ENCODE results near the gene ATXN10.
A peak's percentile ranks its signal among the peaks of the same experiment; 100 is the strongest.

Gene ATXN10

GRCh38 chr22:45832180-45832579 lies 160.5 kb downstream of the ATXN10 start:
- H3K4me3 ChIP-seq (ENCODE audit: low read length): no peak overlapping the region
- DNase-seq (ENCODE audit: low read depth): no peak
- TF ChIP-seq, protein P1, sequence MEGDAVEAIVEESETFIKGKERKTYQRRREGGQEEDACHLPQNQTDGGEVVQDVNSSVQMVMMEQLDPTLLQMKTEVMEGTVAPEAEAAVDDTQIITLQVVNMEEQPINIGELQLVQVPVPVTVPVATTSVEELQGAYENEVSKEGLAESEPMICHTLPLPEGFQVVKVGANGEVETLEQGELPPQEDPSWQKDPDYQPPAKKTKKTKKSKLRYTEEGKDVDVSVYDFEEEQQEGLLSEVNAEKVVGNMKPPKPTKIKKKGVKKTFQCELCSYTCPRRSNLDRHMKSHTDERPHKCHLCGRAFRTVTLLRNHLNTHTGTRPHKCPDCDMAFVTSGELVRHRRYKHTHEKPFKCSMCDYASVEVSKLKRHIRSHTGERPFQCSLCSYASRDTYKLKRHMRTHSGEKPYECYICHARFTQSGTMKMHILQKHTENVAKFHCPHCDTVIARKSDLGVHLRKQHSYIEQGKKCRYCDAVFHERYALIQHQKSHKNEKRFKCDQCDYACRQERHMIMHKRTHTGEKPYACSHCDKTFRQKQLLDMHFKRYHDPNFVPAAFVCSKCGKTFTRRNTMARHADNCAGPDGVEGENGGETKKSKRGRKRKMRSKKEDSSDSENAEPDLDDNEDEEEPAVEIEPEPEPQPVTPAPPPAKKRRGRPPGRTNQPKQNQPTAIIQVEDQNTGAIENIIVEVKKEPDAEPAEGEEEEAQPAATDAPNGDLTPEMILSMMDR (conservative IDR thresholded peaks at IDR 0.05; ENCODE audit: low read depth, low read length): peak; percentile 4

- H3K4me3 ChIP-seq (ENCODE audit: low read length): no peak overlapping the region
- DNase-seq (ENCODE audit: low read depth): no peak
- TF ChIP-seq, protein P1 (conservative IDR thresholded peaks at IDR 0.05; ENCODE audit: low read depth, low read length): no peak
Observed at GRCh38 chr22:45832959-45833580, 161.4 kb downstream of the ATXN10 start.

DNA sequence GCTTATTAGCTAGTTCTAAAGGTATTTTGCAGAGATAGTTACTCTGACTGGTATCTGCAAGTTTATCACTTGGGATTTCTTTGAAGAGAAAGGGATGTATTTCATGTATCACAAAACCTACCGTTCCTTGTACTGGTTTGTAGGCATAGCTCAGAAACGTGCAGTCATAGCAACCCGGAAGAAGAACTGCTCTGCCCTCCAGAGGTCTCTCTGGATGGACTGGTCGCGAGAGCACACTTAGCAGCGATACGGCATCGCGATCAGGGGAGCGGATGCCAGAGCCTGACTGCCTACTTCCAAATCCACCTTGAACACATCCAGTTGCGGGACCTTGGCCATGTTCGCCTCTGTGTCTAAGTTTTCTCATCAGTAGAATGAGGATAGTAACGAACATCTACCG lies 162.0 kb downstream of the ATXN10 start:
- TF ChIP-seq, protein P1 (conservative IDR thresholded peaks at IDR 0.05; ENCODE audit: low read depth, low read length): no peak
- no peak for DNase-seq (ENCODE audit: low read depth)
- H3K4me3 ChIP-seq (ENCODE audit: low read length): no peak overlapping the region

- no peak for DNase-seq (ENCODE audit: low read depth)
- H3K4me3 ChIP-seq (ENCODE audit: low read length): no peak overlapping the region
- TF ChIP-seq, protein P1 (conservative IDR thresholded peaks at IDR 0.05; ENCODE audit: low read depth, low read length): no peak
Observed at GRCh38 chr22:45834241-45834640, 162.6 kb downstream of the ATXN10 start.

- H3K4me3 ChIP-seq (ENCODE audit: low read length): no peak overlapping the region
- no peak for DNase-seq (ENCODE audit: low read depth)
- TF ChIP-seq, protein P1 (conservative IDR thresholded peaks at IDR 0.05; ENCODE audit: low read depth, low read length): no peak
Observed at GRCh38 chr22:45834795-45835194, 163.2 kb downstream of the ATXN10 start.

GRCh38 chr22:45836418-45837169 lies 165.0 kb downstream of the ATXN10 start:
- no peak for DNase-seq (ENCODE audit: low read depth)
- no peak overlapping the region for H3K4me3 ChIP-seq (ENCODE audit: low read length)
- TF ChIP-seq, protein P1 (conservative IDR thresholded peaks at IDR 0.05; ENCODE audit: low read depth, low read length): no peak

GRCh38 chr22:45837508-45837907 lies 165.9 kb downstream of the ATXN10 start:
- H3K4me3 ChIP-seq (ENCODE audit: low read length): no peak overlapping the region
- TF ChIP-seq, protein P1 (conservative IDR thresholded peaks at IDR 0.05; ENCODE audit: low read depth, low read length): no peak
- DNase-seq (ENCODE audit: low read depth): no peak
